IgD-negative memory B cell (primary cell): Measurements from ENCODE around the gene ACO1. TPM values are rescaled to one million over a fixed set of nuclear protein-coding genes. Genes with fewer than 3 reads are reported as not detected.
"Not testable (repeated sequence)": the region's sequence is repeated elsewhere in the genome, so short reads cannot be mapped to it uniquely, and the experiment has no call there.

Source experiments
- H3K27ac Mint-ChIP-seq, 3 donors: one replicate each; pipeline ENCODE4 v1.8.0; 2020 to 2022; ENCODE audit warnings: mild to moderate bottlenecking in 3 of 3, mixed read lengths in 3 of 3, moderate library complexity in 1 of 3
- H3K27me3 Mint-ChIP-seq: one replicate; pipeline ENCODE4 v1.8.0; 2021; ENCODE audit warnings: mixed read lengths
- H3K36me3 Mint-ChIP-seq: one replicate; pipeline ENCODE4 v1.8.0; 2020; ENCODE audit warnings: mild to moderate bottlenecking, mixed read lengths
- H3K4me1 Mint-ChIP-seq, 3 donors: one replicate each; pipeline ENCODE4 v1.8.0; 2020 to 2022; ENCODE audit warnings: mixed read lengths in 3 of 3, mild to moderate bottlenecking in 1 of 3
- H3K4me3 Mint-ChIP-seq, 4 donors: one replicate each; pipeline ENCODE4 v1.8.0; 2020 to 2022; ENCODE audit warnings: mild to moderate bottlenecking in 4 of 4, mixed read lengths in 4 of 4, moderate library complexity in 3 of 4
- H3K9me3 Mint-ChIP-seq, 3 donors: one replicate each; pipeline ENCODE4 v1.8.0; 2020 to 2021; ENCODE audit warnings: mixed read lengths in 3 of 3, mild to moderate bottlenecking in 1 of 3
- polyA plus RNA-seq: library from polyadenylated mRNA; unstranded; fragments of 300-500 nt; fragmentation: Illumina TruSeq; gene quantifications from one replicate; pipeline ENCODE4 v1.2.3, GENCODE V29; 2021

ACO1 gene
- 8.9 TPM for polyA plus RNA-seq

- H3K36me3 Mint-ChIP-seq, result no peaks in the 10 kb centered on the region
- peaks cover 5 to 23% (median 5%) of the 10 kb centered on the region in 3 donors for H3K4me1 Mint-ChIP-seq
- H3K4me3 Mint-ChIP-seq, result peak within 1 kb of the TSS; percentile 82 to 96 (median 90)
- H3K27ac Mint-ChIP-seq, result peak within 1 kb of the TSS in 2 of 3 donors; percentile 31 to 90
- no peaks in the 10 kb centered on the region for H3K9me3 Mint-ChIP-seq
- H3K27me3 Mint-ChIP-seq, result peaks cover 15% of the 10 kb centered on the region
Observed at GRCh38 chr9:32384364-32385151, at the start of gene ACO1. Gene ACO1 (plus strand): TSS chr9:32384643. CDS start chr9:32405507, 20,864 bp downstream.

- H3K4me1 Mint-ChIP-seq, result peaks cover 0 to 4% (median 2%) of the 10 kb centered on the region in 3 donors
- H3K27ac Mint-ChIP-seq, result no peak overlapping the region
- no peak overlapping the region for H3K4me3 Mint-ChIP-seq
Observed at GRCh38 chr9:32334916-32335895, 49.2 kb upstream of the ACO1 start.

GRCh38 chr9:32339424-32339823 lies 45.0 kb upstream of the ACO1 start:
- H3K9me3 Mint-ChIP-seq, result no peaks in the 10 kb centered on the region
- H3K4me1 Mint-ChIP-seq, result peaks cover 0 to 6% (median 4%) of the 10 kb centered on the region in 3 donors
- no peak overlapping the region for H3K4me3 Mint-ChIP-seq
- peaks cover 4% of the 10 kb centered on the region for H3K27me3 Mint-ChIP-seq
- H3K36me3 Mint-ChIP-seq, result no peaks in the 10 kb centered on the region
- no peak overlapping the region for H3K27ac Mint-ChIP-seq

More at GRCh38 chr9:32334916-32335895, 49.2 kb upstream of the ACO1 start:
- Mint-ChIP-seq H3K27me3 (peaks cover 4% of the 10 kb centered on the region), H3K36me3 (no peaks in the 10 kb centered on the region), H3K9me3 (no peaks in the 10 kb centered on the region)

- no peak overlapping the region for H3K27ac Mint-ChIP-seq
Observed at GRCh38 chr9:32340361-32340760, 44.1 kb upstream of the ACO1 start.

GRCh38 chr9:32344551-32345182 lies 39.8 kb upstream of the ACO1 start:
- Mint-ChIP-seq H3K9me3 (no peaks in the 10 kb centered on the region), H3K36me3 (no peaks in the 10 kb centered on the region), H3K27ac (no peak overlapping the region), H3K27me3 (no peaks in the 10 kb centered on the region), H3K4me3 (no peak overlapping the region), H3K4me1 (peaks cover 0 to 5% (median 0%) of the 10 kb centered on the region in 3 donors)

More at GRCh38 chr9:32340361-32340760, 44.1 kb upstream of the ACO1 start:
- Mint-ChIP-seq H3K4me1 (peaks cover 0 to 6% (median 4%) of the 10 kb centered on the region in 3 donors), H3K36me3 (no peaks in the 10 kb centered on the region), H3K27me3 (peaks cover 2% of the 10 kb centered on the region), H3K4me3 (no peak overlapping the region), H3K9me3 (no peaks in the 10 kb centered on the region)

- Mint-ChIP-seq H3K4me3 (no peak overlapping the region), H3K9me3 (no peaks in the 10 kb centered on the region), H3K4me1 (peaks cover 0 to 4% (median 0%) of the 10 kb centered on the region in 3 donors), H3K27me3 (no peaks in the 10 kb centered on the region), H3K36me3 (no peaks in the 10 kb centered on the region), H3K27ac (no peak overlapping the region)
Observed at GRCh38 chr9:32345243-32345642, 39.2 kb upstream of the ACO1 start.

GRCh38 chr9:32347571-32347970 lies 36.9 kb upstream of the ACO1 start:
- no peak overlapping the region for H3K27ac Mint-ChIP-seq
- H3K27me3 Mint-ChIP-seq, result no peaks in the 10 kb centered on the region
- peaks cover 0 to 4% (median 0%) of the 10 kb centered on the region in 3 donors for H3K4me1 Mint-ChIP-seq
- H3K36me3 Mint-ChIP-seq, result no peaks in the 10 kb centered on the region
- no peak overlapping the region for H3K4me3 Mint-ChIP-seq
- H3K9me3 Mint-ChIP-seq, result no peaks in the 10 kb centered on the region

- Mint-ChIP-seq H3K27me3 (no peaks in the 10 kb centered on the region), H3K9me3 (no peaks in the 10 kb centered on the region), H3K27ac (no peak overlapping the region), H3K4me3 (no peak overlapping the region), H3K4me1 (peaks cover 0 to 4% (median 0%) of the 10 kb centered on the region in 3 donors), H3K36me3 (no peaks in the 10 kb centered on the region)
Observed at GRCh38 chr9:32348106-32348695, 36.2 kb upstream of the ACO1 start.

GRCh38 chr9:32349013-32349412 lies 35.4 kb upstream of the ACO1 start:
- peaks cover 0 to 2% (median 0%) of the 10 kb centered on the region in 3 donors for H3K4me1 Mint-ChIP-seq
- no peaks in the 10 kb centered on the region for H3K36me3 Mint-ChIP-seq
- no peak overlapping the region for H3K4me3 Mint-ChIP-seq
- no peak overlapping the region for H3K27ac Mint-ChIP-seq
- H3K27me3 Mint-ChIP-seq, result peaks cover 2% of the 10 kb centered on the region
- no peaks in the 10 kb centered on the region for H3K9me3 Mint-ChIP-seq

- Mint-ChIP-seq H3K27ac (no peak overlapping the region), H3K9me3 (no peaks in the 10 kb centered on the region)
Observed at GRCh38 chr9:32350682-32351081, 33.8 kb upstream of the ACO1 start.

GRCh38 chr9:32351845-32352244 lies 32.6 kb upstream of the ACO1 start:
- no peaks in the 10 kb centered on the region for H3K36me3 Mint-ChIP-seq

More at GRCh38 chr9:32350682-32351081, 33.8 kb upstream of the ACO1 start:
- Mint-ChIP-seq H3K4me3 (no peak overlapping the region), H3K27me3 (peaks cover 4% of the 10 kb centered on the region), H3K36me3 (no peaks in the 10 kb centered on the region), H3K4me1 (no peaks in the 10 kb centered on the region)

GRCh38 chr9:32353476-32353875 lies 31.0 kb upstream of the ACO1 start:
- not testable (repeated sequence) for H3K27me3 Mint-ChIP-seq, H3K9me3 Mint-ChIP-seq, H3K36me3 Mint-ChIP-seq, H3K4me1 Mint-ChIP-seq, H3K4me3 Mint-ChIP-seq
- H3K27ac Mint-ChIP-seq, result peak overlapping the region in 1 of 3 donors; percentile 68

More at GRCh38 chr9:32351845-32352244, 32.6 kb upstream of the ACO1 start:
- Mint-ChIP-seq H3K27me3 (peaks cover 6% of the 10 kb centered on the region), H3K4me1 (no peaks in the 10 kb centered on the region), H3K4me3 (no peak overlapping the region), H3K9me3 (no peaks in the 10 kb centered on the region), H3K27ac (no peak overlapping the region)

- no peak overlapping the region for H3K27ac Mint-ChIP-seq
- H3K4me1 Mint-ChIP-seq, result no peaks in the 10 kb centered on the region
- H3K27me3 Mint-ChIP-seq, result peaks cover 10% of the 10 kb centered on the region
- peaks cover 0 to 2% (median 0%) of the 10 kb centered on the region in 3 donors for H3K9me3 Mint-ChIP-seq
- H3K36me3 Mint-ChIP-seq, result no peaks in the 10 kb centered on the region
- H3K4me3 Mint-ChIP-seq, result no peak overlapping the region
Observed at GRCh38 chr9:32359452-32359851, 25.0 kb upstream of the ACO1 start.

- Mint-ChIP-seq H3K27me3 (peaks cover 6% of the 10 kb centered on the region), H3K36me3 (no peaks in the 10 kb centered on the region), H3K4me3 (no peak overlapping the region), H3K4me1 (no peaks in the 10 kb centered on the region), H3K9me3 (peaks cover 0 to 2% (median 0%) of the 10 kb centered on the region in 3 donors), H3K27ac (no peak overlapping the region)
Observed at GRCh38 chr9:32360983-32361673, 23.3 kb upstream of the ACO1 start.
